Suprapubic skin (tissue), 4 donors: ENCODE measurements around the gene TMEM214. TPM values are rescaled to one million over a fixed set of nuclear protein-coding genes. Genes with fewer than 3 reads are reported as not detected.

Experiments used
- DNase-seq, 2 donors: peaks; one replicate each; pipeline ENCODE4 v3.0.0-alpha.2; 2019; ENCODE audit warnings: low spot score in 2 of 2
- H3K27ac ChIP-seq: fragments of 200-600 bp; sonication (generic); one replicate; pipeline ENCODE4 v1.5.1; 2019
- H3K27me3 ChIP-seq: fragments of 200-600 bp; sonication (generic); one replicate; pipeline ENCODE4 v1.5.1; 2019
- H3K36me3 ChIP-seq: fragments of 200-600 bp; sonication (generic); one replicate; pipeline ENCODE4 v1.5.1; 2019
- H3K4me1 ChIP-seq: fragments of 200-600 bp; sonication (generic); one replicate; pipeline ENCODE4 v1.5.1; 2019
- H3K4me3 ChIP-seq: fragments of 200-600 bp; sonication (generic); one replicate; pipeline ENCODE4 v1.5.1; 2019; ENCODE audit warnings: mild to moderate bottlenecking
- H3K9me3 ChIP-seq: fragments of 200-600 bp; sonication (generic); one replicate; pipeline ENCODE4 v1.5.1; 2019
- CTCF ChIP-seq, 2 donors: fragments of 200-600 bp in 1 of 2; fragments of 450-650 bp in 1 of 2; sonication (generic) in 1 of 2; IDR thresholded peaks; one replicate each; pipeline ENCODE4 v1.5.1; 2016 to 2019; ENCODE audit warnings: antibody characterized with exemption in 2 of 2, mild to moderate bottlenecking in 1 of 2, moderate library complexity in 1 of 2
- EP300 ChIP-seq: sonication (generic); formaldehyde crosslinking; IDR thresholded peaks from one replicate; pipeline ENCODE4 v1.6.1; 2017; ENCODE audit warnings: antibody characterized with exemption
- POLR2A ChIP-seq, 2 donors: fragments of 450-650 bp; IDR thresholded peaks; one replicate each; pipeline ENCODE4 v1.6.1; 2017; ENCODE audit warnings: antibody characterized with exemption in 2 of 2, mild to moderate bottlenecking in 2 of 2, moderate library complexity in 2 of 2
- POLR2AphosphoS5 ChIP-seq, 3 donors: sonication (generic); formaldehyde crosslinking; IDR thresholded peaks; one replicate each; pipeline ENCODE4 v1.6.1; 2017; ENCODE audit warnings: antibody characterized with exemption in 3 of 3
- WGBS: methylation state at CpG from one replicate; pipeline ENCODE4 v1.1.5; 2018; 5-methylcytosine and 5-hydroxymethylcytosine counted together
- total RNA-seq, 4 donors: library from RNA; depleted of rRNA; stranded (reverse); fragments of >200 nt; gene quantifications; one replicate each; pipeline ENCODE4 v1.1.0, GENCODE V29; 2016

Gene TMEM214
- total RNA-seq, 4 donors from 2014 or later = 39.2 to 56.3 (median 44.7) TPM

DNA sequence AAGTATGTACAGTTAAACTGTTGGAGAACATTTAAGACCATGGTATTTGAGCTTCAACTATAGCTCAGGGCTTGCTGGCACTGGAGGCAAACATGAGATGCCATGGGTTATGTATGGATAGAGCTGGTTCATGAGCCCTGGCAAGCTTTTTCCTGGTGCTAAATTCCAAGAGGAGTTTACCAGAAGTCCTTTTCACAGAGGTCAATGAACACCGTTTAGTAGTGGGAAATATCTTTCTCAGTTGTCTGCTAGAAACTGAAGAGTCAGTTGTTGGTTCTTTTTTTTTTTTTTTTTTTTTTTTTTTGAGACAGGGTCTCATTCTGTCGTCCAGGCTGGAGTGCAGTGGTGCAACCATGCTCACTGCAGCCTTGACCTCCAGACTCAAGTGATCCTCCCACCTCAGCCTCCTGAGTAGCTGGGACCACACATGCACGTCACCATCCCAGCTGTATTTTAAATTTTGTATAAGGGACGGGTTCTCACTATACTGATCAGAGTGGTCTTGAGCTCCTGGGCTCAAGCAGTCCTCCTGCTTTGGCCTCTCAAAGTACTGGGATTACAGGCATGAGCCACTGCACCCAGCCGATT, 55.2 kb downstream of the TMEM214 start:
- H3K27ac ChIP-seq = no peak overlapping the region
- no peaks in the 10 kb centered on the region for H3K9me3 ChIP-seq
- TF ChIP-seq CTCF (IDR thresholded peaks at IDR 0.05) (no peak), EP300 (no peak), POLR2AphosphoS5 (IDR thresholded peaks at IDR 0.05) (no peak), POLR2A (IDR thresholded peaks at IDR 0.05) (no peak)
- H3K4me3 ChIP-seq = no peak overlapping the region
- H3K36me3 ChIP-seq = no peaks in the 10 kb centered on the region
- DNase-seq = no peak
- 87% methylated on average over 5 of the region's 5 CpGs for WGBS
- H3K27me3 ChIP-seq = no peaks in the 10 kb centered on the region
- peaks cover 34% of the 10 kb centered on the region for H3K4me1 ChIP-seq

GRCh38 chr2:27088634-27089033, 55.9 kb downstream of the TMEM214 start:
- Histone ChIP-seq H3K4me1 (peaks cover 31% of the 10 kb centered on the region), H3K9me3 (no peaks in the 10 kb centered on the region), H3K36me3 (no peaks in the 10 kb centered on the region), H3K27me3 (no peaks in the 10 kb centered on the region), H3K27ac (no peak overlapping the region), H3K4me3 (no peak overlapping the region)
- DNase-seq = no peak
- no peak for TF ChIP-seq POLR2A (IDR thresholded peaks at IDR 0.05)
- no peak for TF ChIP-seq CTCF (IDR thresholded peaks at IDR 0.05)
- WGBS = 97% methylated on average over 6 of the region's 6 CpGs

DNA sequence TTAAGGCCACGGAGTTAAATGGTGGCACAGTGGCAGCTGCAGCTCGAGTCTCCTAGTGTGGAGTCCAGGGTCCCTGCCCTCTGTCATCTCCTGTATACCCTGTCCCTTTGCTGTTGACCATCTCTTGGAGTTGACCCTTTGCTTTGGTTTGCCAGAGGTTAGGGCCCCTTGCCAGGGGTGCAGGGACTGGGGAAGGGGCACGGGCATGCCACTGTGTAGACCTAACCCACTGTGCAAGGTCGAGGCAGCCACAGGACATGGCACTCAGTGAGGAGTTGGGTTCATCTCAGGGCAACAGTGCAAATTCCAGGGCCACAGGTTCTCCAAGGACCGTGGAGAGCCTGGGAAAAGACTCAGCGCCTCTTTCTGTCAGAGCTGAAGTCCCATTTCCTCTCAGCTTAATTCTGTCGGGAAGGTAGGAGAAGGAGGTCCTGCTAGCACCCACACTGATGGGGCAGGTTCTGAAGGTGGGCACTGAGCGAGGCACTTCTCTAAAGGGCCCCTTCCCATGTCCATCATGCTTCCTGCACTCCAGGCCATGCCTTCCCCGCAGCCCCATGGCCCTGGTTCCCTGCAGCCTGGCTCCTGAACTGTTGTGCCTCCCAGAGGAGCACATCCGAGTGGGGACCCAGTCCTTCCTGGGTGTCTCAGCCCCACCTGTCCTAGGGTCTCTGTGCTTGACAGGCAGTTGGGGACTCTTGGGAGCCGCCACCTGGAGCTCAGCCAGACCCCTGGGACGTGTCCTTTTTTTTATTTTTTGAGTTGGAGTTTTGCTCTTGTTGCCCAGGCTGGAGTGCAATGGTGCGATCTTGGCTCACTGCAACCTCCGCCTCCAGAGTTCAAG, 56.6 kb downstream of the TMEM214 start:
- TF ChIP-seq CTCF (IDR thresholded peaks at IDR 0.05) = no peak
- no peak for TF ChIP-seq POLR2AphosphoS5 (IDR thresholded peaks at IDR 0.05)
- TF ChIP-seq EP300 = no peak
- no peak for TF ChIP-seq POLR2A (IDR thresholded peaks at IDR 0.05)
- Histone ChIP-seq H3K9me3 (no peaks in the 10 kb centered on the region), H3K27ac (no peak overlapping the region), H3K27me3 (no peaks in the 10 kb centered on the region), H3K4me3 (no peak overlapping the region), H3K36me3 (no peaks in the 10 kb centered on the region), H3K4me1 (peaks cover 25% of the 10 kb centered on the region)
- no peak for DNase-seq
- WGBS = 89% methylated on average over 12 of the region's 14 CpGs

Other genes starting within 250 kb of the TMEM214 start
- gene CENPA, start 246.9 kb upstream of the TMEM214 start, total RNA-seq = 1 to 10 TPM; 1.9 to 3.9 (median 3.0) TPM
- not detected for gene DPYSL5, start 184.8 kb upstream of the TMEM214 start, total RNA-seq
- 10 to 100 TPM; 29.5 to 57.5 (median 34.0) TPM for gene MAPRE3, start 62.3 kb upstream of the TMEM214 start, total RNA-seq
- gene AGBL5, start 18.7 kb downstream of the TMEM214 start, total RNA-seq = 10 to 100 TPM; 15.3 to 18.9 (median 18.5) TPM
- gene OST4, start 38.7 kb downstream of the TMEM214 start, total RNA-seq = 100 to 1,000 TPM in 3 of 4 donors, 10 to 100 TPM in 1; 70.8 to 225 (median 199) TPM
- 10 to 100 TPM in 1 of 4 donors, 1 to 10 TPM in 3; 3.0 to 13.8 (median 5.8) TPM for gene EMILIN1, start 45.6 kb downstream of the TMEM214 start, total RNA-seq
- 1 to 10 TPM; 2.8 to 6.3 (median 3.8) TPM for gene KHK, start 53.8 kb downstream of the TMEM214 start, total RNA-seq
- gene CGREF1, start 86.2 kb downstream of the TMEM214 start, total RNA-seq = 1 to 10 TPM; 1.1 to 4.2 (median 2.6) TPM
- not detected for gene ABHD1, start 90.8 kb downstream of the TMEM214 start, total RNA-seq
- 10 to 100 TPM; 40.0 to 55.3 (median 47.1) TPM for gene PREB, start 101.7 kb downstream of the TMEM214 start, total RNA-seq
- gene PRR30, start 106.4 kb downstream of the TMEM214 start, total RNA-seq = not detected
- gene TCF23, start 116.0 kb downstream of the TMEM214 start, total RNA-seq = under 1 TPM in 1 of 4 donors, not detected in 3; 0.11 TPM
- 100 to 1,000 TPM; 109 to 177 (median 141) TPM for gene ATRAID, start 179.1 kb downstream of the TMEM214 start, total RNA-seq
- 10 to 100 TPM; 30.4 to 33.4 (median 33.1) TPM for gene SLC5A6, start 179.3 kb downstream of the TMEM214 start, total RNA-seq
- 10 to 100 TPM; 33.7 to 64.8 (median 42.1) TPM for gene CAD, start 184.4 kb downstream of the TMEM214 start, total RNA-seq
- gene SLC30A3, start 230.1 kb downstream of the TMEM214 start, total RNA-seq = not detected
- not detected for gene DNAJC5G, start 242.5 kb downstream of the TMEM214 start, total RNA-seq
- not detected for gene TRIM54, start 249.5 kb downstream of the TMEM214 start, total RNA-seq